ENCODE measurements around the gene PDP2. TPM values are rescaled to one million over a fixed set of nuclear protein-coding genes. Genes with fewer than 3 reads are reported as not detected.
"Not testable (repeated sequence)": the region's sequence is repeated elsewhere in the genome, so short reads cannot be mapped to it uniquely, and the experiment has no call there.

The PDP2 gene
- polyA plus RNA-seq, 1 donor (not counting 4 experiments of a cell fraction or from before 2014, with no cell fraction given), result 18.5 TPM

GRCh38 chr16:66895689-66895979, 15.3 kb downstream of the PDP2 start:
- peaks cover 25% of the 10 kb centered on the region for H3K4me1 ChIP-seq (ENCODE audit: control insufficient read depth, extremely low read depth, insufficient read depth, low read length)

GRCh38 chr16:66895999-66896398, 15.7 kb downstream of the PDP2 start:
- Histone ChIP-seq H3K4me2 (ENCODE audit: control insufficient read depth, extremely low read depth, insufficient read depth, low read depth, low read length) (peak overlapping the region; percentile 1), H3K4me3 (ENCODE audit: control insufficient read depth in 2 of 3, extremely low read depth in 1 of 3, insufficient read depth in 2 of 3, low read depth in 1 of 3, low read length in 3 of 3) (no peak overlapping the region), H3K4me1 (ENCODE audit: control insufficient read depth, extremely low read depth, insufficient read depth, low read length) (peaks cover 25% of the 10 kb centered on the region), H3K9me3 (ENCODE audit: control insufficient read depth, low read depth, low read length) (no peaks in the 10 kb centered on the region), H2AFZ (ENCODE audit: control insufficient read depth, low read length) (no peak overlapping the region), H3K79me2 (ENCODE audit: control insufficient read depth, insufficient read depth, low read length) (no peaks in the 10 kb centered on the region), H4K20me1 (ENCODE audit: control insufficient read depth, extremely low read depth, insufficient read depth, low read length) (no peaks in the 10 kb centered on the region), H3K27me3 (ENCODE audit: control insufficient read depth, extremely low read depth, insufficient read depth, low read length) (no peaks in the 10 kb centered on the region), H3K36me3 (ENCODE audit: control insufficient read depth in 2 of 2, extremely low read depth in 1 of 2, insufficient read depth in 2 of 2, low read length in 2 of 2) (peaks cover 0 to 1% of the 10 kb centered on the region in 2 experiments), H3K9me1 (ENCODE audit: control insufficient read depth, extremely low read depth, insufficient read depth, low read length) (no peaks in the 10 kb centered on the region), H3K27ac (ENCODE audit: control insufficient read depth, insufficient read depth, low read length) (peak overlapping the region; percentile 53), H3K9ac (ENCODE audit: control insufficient read depth, extremely low read depth, insufficient read depth, low read length) (peak overlapping the region; percentile 18)
- TF ChIP-seq CTCF (optimal IDR thresholded peaks at IDR 0.05 in 1 of 3, IDR thresholded peaks at IDR 0.05 in 1 of 3, conservative IDR thresholded peaks at IDR 0.05 in 1 of 3; ENCODE audit: extremely low read depth in 1 of 3, insufficient read depth in 2 of 3, low read length in 3 of 3), result no peak
- no peak for TF ChIP-seq EZH2 (IDR thresholded peaks at IDR 0.05; ENCODE audit: low read length)
- DNase-seq (ENCODE audit: low read depth, low spot score) (no peak), FAIRE-seq (no peak)
- dilution Hi-C loops (cut with MboI; ENCODE audit: extremely low pct_ligation_motif_present, low sequenced_read_pairs), result no loop called here

More at GRCh38 chr16:66895689-66895979, 15.3 kb downstream of the PDP2 start:
- Histone ChIP-seq H3K79me2 (ENCODE audit: control insufficient read depth, insufficient read depth, low read length) (no peaks in the 10 kb centered on the region), H2AFZ (ENCODE audit: control insufficient read depth, low read length) (no peak overlapping the region), H4K20me1 (ENCODE audit: control insufficient read depth, extremely low read depth, insufficient read depth, low read length) (peaks cover 2% of the 10 kb centered on the region), H3K9me3 (ENCODE audit: control insufficient read depth, low read depth, low read length) (no peaks in the 10 kb centered on the region), H3K36me3 (ENCODE audit: control insufficient read depth in 2 of 2, extremely low read depth in 1 of 2, insufficient read depth in 2 of 2, low read length in 2 of 2) (peaks cover 0 to 1% of the 10 kb centered on the region in 2 experiments), H3K4me2 (ENCODE audit: control insufficient read depth, extremely low read depth, insufficient read depth, low read depth, low read length) (no peak overlapping the region), H3K27me3 (ENCODE audit: control insufficient read depth, extremely low read depth, insufficient read depth, low read length) (no peaks in the 10 kb centered on the region), H3K9me1 (ENCODE audit: control insufficient read depth, extremely low read depth, insufficient read depth, low read length) (no peaks in the 10 kb centered on the region), H3K4me3 (ENCODE audit: control insufficient read depth in 2 of 3, extremely low read depth in 1 of 3, insufficient read depth in 2 of 3, low read depth in 1 of 3, low read length in 3 of 3) (no peak overlapping the region), H3K9ac (ENCODE audit: control insufficient read depth, extremely low read depth, insufficient read depth, low read length) (no peak overlapping the region), H3K27ac (ENCODE audit: control insufficient read depth, insufficient read depth, low read length) (no peak overlapping the region)
- TF ChIP-seq CTCF (optimal IDR thresholded peaks at IDR 0.05 in 1 of 3, IDR thresholded peaks at IDR 0.05 in 1 of 3, conservative IDR thresholded peaks at IDR 0.05 in 1 of 3; ENCODE audit: extremely low read depth in 1 of 3, insufficient read depth in 2 of 3, low read length in 3 of 3), result no peak
- no peak for TF ChIP-seq EZH2 (IDR thresholded peaks at IDR 0.05; ENCODE audit: low read length)
- DNase-seq (ENCODE audit: low read depth, low spot score), result no peak
- FAIRE-seq, result no peak
- dilution Hi-C loops (cut with MboI; ENCODE audit: extremely low pct_ligation_motif_present, low sequenced_read_pairs), result no loop called here

- dilution Hi-C loops (cut with MboI; ENCODE audit: extremely low pct_ligation_motif_present, low sequenced_read_pairs); H3K79me2 ChIP-seq (ENCODE audit: control insufficient read depth, insufficient read depth, low read length); FAIRE-seq: not testable (repeated sequence)
Measured at GRCh38 chr16:66896682-66897081, 16.4 kb downstream of the PDP2 start.

More at GRCh38 chr16:66896682-66897081, 16.4 kb downstream of the PDP2 start:
- H4K20me1 ChIP-seq (ENCODE audit: control insufficient read depth, extremely low read depth, insufficient read depth, low read length); H3K9me3 ChIP-seq (ENCODE audit: control insufficient read depth, low read depth, low read length); H3K36me3 ChIP-seq (ENCODE audit: control insufficient read depth in 2 of 2, extremely low read depth in 1 of 2, insufficient read depth in 2 of 2, low read length in 2 of 2); H3K4me2 ChIP-seq (ENCODE audit: control insufficient read depth, extremely low read depth, insufficient read depth, low read depth, low read length); DNase-seq (ENCODE audit: low read depth, low spot score); H3K9me1 ChIP-seq (ENCODE audit: control insufficient read depth, extremely low read depth, insufficient read depth, low read length); H3K27me3 ChIP-seq (ENCODE audit: control insufficient read depth, extremely low read depth, insufficient read depth, low read length); H2AFZ ChIP-seq (ENCODE audit: control insufficient read depth, low read length); H3K4me3 ChIP-seq (ENCODE audit: control insufficient read depth in 2 of 3, extremely low read depth in 1 of 3, insufficient read depth in 2 of 3, low read depth in 1 of 3, low read length in 3 of 3): not testable (repeated sequence)
- Histone ChIP-seq H3K9ac (ENCODE audit: control insufficient read depth, extremely low read depth, insufficient read depth, low read length) (peak overlapping the region; percentile 15), H3K4me1 (ENCODE audit: control insufficient read depth, extremely low read depth, insufficient read depth, low read length) (peaks cover 25% of the 10 kb centered on the region), H3K27ac (ENCODE audit: control insufficient read depth, insufficient read depth, low read length) (peak overlapping the region; percentile 53)
